ENCODE measurements around the gene MSMP.

Gene MSMP

DNA sequence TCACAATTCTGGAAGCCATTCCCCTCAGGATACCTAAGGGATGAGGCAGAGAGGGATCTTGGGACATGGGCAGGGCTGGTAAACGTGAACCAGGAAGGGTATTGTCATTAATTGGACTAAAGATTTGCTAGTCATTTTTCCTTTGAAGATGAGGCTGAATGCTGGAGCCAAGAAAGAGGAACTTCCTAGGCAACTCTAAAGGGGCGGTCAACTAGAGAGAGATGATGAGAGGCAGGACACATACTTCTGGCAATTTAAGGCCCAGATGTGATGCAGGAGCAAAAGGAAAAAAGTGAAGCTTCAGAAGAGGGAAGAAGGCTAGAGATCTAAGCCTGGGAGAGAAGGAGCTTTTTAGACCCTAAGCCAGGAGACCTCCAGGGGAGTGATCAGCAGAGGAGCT lies 10.6 kb downstream of the MSMP start:
- Histone ChIP-seq H3K27me3 (ENCODE audit: control insufficient read depth, insufficient read depth, low read length) (no peaks in the 10 kb centered on the region), H3K9ac (ENCODE audit: low read length) (no peak overlapping the region), H3K4me1 (ENCODE audit: control insufficient read depth, insufficient read depth, low read length) (peaks cover 13% of the 10 kb centered on the region), H3K4me3 (ENCODE audit: low read depth, low read length) (no peak overlapping the region), H3K36me3 (ENCODE audit: control insufficient read depth, insufficient read depth, low read length) (peaks cover 67% of the 10 kb centered on the region), H3K27ac (ENCODE audit: low read depth, low read length) (no peak overlapping the region), H3K9me3 (ENCODE audit: control insufficient read depth, insufficient read depth, low read depth, low read length) (no peaks in the 10 kb centered on the region)

DNA sequence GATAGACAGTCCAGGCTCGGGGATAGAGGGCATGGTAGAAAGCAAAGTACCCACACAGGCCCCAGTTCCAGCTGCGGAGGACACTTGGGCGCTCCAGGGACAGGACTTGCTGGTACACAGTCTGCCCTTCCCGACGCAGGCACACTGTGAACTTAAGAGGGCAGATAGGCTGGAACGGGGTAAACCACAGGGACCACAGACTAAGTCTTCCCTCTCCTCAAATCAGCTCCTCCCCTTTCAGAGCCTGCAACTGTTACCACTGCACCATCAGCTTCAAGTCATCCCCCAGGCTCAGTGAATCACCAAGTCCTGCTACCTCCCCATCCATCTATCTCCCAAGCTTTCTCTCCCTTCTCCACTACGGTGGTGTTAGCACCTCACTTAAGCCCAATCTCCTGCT lies 12.3 kb downstream of the MSMP start:
- no peak overlapping the region for H3K27ac ChIP-seq (ENCODE audit: low read depth, low read length)
- H3K9ac ChIP-seq (ENCODE audit: low read length), result no peak overlapping the region
- no peaks in the 10 kb centered on the region for H3K9me3 ChIP-seq (ENCODE audit: control insufficient read depth, insufficient read depth, low read depth, low read length)
- H3K4me1 ChIP-seq (ENCODE audit: control insufficient read depth, insufficient read depth, low read length), result no peaks in the 10 kb centered on the region
- no peaks in the 10 kb centered on the region for H3K27me3 ChIP-seq (ENCODE audit: control insufficient read depth, insufficient read depth, low read length)
- H3K36me3 ChIP-seq (ENCODE audit: control insufficient read depth, insufficient read depth, low read length), result peaks cover 84% of the 10 kb centered on the region
- H3K4me3 ChIP-seq (ENCODE audit: low read depth, low read length), result no peak overlapping the region

DNA sequence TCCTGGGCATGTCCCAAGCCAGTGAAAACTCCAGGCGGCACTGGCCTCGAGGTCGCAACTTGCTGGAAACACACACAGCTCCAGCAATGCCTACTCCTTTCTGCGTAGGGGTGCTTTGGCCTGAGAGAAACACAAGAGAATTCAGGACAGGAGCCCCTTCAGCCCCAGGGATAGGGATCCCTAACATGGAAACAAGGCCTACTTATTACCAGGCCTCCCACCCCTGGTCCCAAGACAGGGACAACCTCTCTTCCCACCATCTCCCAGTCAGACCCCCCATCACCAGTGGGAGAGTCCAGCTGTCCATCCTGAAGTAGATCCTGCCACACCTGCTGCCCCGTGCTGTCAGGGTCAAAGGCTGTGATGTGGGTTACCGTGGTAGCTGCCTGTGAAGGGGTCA lies 13.8 kb downstream of the MSMP start:
- Histone ChIP-seq H3K27ac (ENCODE audit: low read depth, low read length) (no peak overlapping the region), H3K4me1 (ENCODE audit: control insufficient read depth, insufficient read depth, low read length) (no peaks in the 10 kb centered on the region)

DNA sequence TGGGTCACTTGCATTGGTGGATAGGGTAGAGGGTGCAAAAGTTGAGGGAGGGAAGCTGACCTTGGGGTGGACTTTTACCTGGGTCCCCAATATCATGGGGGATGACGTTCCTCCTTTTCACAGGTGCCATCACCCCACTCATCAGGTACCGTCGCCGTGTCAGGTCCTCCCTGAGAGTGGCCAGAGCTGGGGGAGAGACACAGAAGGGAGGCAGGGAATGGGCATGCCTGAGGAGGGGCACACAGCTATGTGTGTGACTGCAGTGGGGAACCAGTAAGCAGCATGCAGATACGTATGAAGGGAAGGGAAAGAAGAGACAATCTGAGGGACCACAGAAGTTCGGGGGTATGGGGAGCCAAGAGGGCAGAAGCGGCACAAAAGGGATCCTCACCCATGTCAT lies 15.2 kb downstream of the MSMP start:
- H3K9ac ChIP-seq (ENCODE audit: low read length), result no peak overlapping the region
- H3K4me3 ChIP-seq (ENCODE audit: low read depth, low read length), result no peak overlapping the region
- no peaks in the 10 kb centered on the region for H3K27me3 ChIP-seq (ENCODE audit: control insufficient read depth, insufficient read depth, low read length)
- H3K9me3 ChIP-seq (ENCODE audit: control insufficient read depth, insufficient read depth, low read depth, low read length), result no peaks in the 10 kb centered on the region
- no peak overlapping the region for H3K27ac ChIP-seq (ENCODE audit: low read depth, low read length)
- peaks cover 95% of the 10 kb centered on the region for H3K36me3 ChIP-seq (ENCODE audit: control insufficient read depth, insufficient read depth, low read length)
- H3K4me1 ChIP-seq (ENCODE audit: control insufficient read depth, insufficient read depth, low read length), result no peaks in the 10 kb centered on the region

More for the DNA sequence above, 13.8 kb downstream of the MSMP start:
- Histone ChIP-seq H3K4me3 (ENCODE audit: low read depth, low read length) (no peak overlapping the region), H3K27me3 (ENCODE audit: control insufficient read depth, insufficient read depth, low read length) (no peaks in the 10 kb centered on the region), H3K9ac (ENCODE audit: low read length) (no peak overlapping the region), H3K9me3 (ENCODE audit: control insufficient read depth, insufficient read depth, low read depth, low read length) (no peaks in the 10 kb centered on the region), H3K36me3 (ENCODE audit: control insufficient read depth, insufficient read depth, low read length) (peaks cover 95% of the 10 kb centered on the region)

DNA sequence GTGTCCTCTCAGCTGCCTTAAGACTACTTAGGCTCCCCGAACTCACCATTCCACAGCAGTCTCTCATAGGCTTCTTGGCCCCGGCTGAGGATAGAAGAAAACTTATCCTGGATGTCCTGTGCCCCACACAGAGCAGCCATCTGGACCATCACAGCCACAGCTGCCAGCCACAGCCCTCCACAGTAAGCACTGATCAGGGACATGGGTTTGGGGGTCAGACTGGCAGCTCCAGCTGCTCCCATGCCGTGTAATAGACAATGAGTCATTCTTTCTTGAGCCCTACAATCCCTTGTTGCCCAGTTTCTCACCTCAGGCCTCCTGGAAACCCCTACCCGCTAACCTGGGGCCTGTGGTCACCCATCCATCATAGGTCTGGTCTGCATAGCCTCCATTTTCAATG lies 15.9 kb downstream of the MSMP start:
- Histone ChIP-seq H3K4me1 (ENCODE audit: control insufficient read depth, insufficient read depth, low read length) (0 out of 2 replicates have a peak, but pooled peaks cover 5% of the 10 kb centered on the region), H3K27ac (ENCODE audit: low read depth, low read length) (no peak overlapping the region), H3K27me3 (ENCODE audit: control insufficient read depth, insufficient read depth, low read length) (no peaks in the 10 kb centered on the region), H3K9me3 (ENCODE audit: control insufficient read depth, insufficient read depth, low read depth, low read length) (no peaks in the 10 kb centered on the region), H3K36me3 (ENCODE audit: control insufficient read depth, insufficient read depth, low read length) (peaks cover 88% of the 10 kb centered on the region), H3K9ac (ENCODE audit: low read length) (no peak overlapping the region), H3K4me3 (ENCODE audit: low read depth, low read length) (no peak overlapping the region)

DNA sequence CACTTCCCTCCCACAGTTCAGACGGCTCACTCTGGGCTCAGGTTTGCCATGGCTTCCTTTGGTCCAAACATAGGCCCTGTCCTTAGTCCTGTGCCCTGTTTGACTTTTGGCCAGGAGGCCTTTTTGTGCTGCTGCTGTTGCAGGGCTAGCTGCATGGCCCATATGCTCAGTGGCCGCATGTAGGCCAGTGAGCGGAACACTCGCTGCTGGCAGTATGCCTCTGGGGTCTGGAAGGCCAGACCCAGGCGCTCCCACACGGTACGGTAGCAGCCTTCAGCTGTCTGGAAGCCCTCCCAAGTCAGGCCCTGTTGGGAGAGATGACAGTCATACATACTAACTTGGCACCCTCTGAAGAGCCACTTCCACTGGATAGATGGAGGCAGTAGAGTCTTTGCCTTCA lies 16.9 kb downstream of the MSMP start:
- peaks cover 77% of the 10 kb centered on the region for H3K36me3 ChIP-seq (ENCODE audit: control insufficient read depth, insufficient read depth, low read length)

DNA sequence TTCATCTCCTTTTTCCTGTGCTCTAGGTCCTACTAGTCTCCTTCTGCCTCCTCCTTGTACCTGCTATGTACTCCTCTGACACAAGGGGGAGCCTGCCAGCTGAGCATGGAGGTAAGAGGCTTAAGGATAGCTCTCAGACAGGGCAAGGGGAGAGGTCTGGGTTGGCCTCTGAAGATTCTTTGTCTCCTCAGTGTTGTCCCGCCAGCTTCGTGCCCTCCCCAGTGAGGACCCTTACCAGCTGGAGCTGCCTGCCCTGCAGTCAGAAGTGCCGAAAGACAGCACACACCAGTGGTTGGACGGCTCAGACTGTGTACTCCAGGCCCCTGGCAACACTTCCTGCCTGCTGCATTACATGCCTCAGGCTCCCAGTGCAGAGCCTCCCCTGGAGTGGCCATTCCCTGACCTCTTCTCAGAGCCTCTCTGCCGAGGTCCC lies 17.9 kb downstream of the MSMP start:
- H3K9me3 ChIP-seq (ENCODE audit: control insufficient read depth, insufficient read depth, low read depth, low read length), result no peaks in the 10 kb centered on the region
- no peak overlapping the region for H3K4me3 ChIP-seq (ENCODE audit: low read depth, low read length)
- H3K36me3 ChIP-seq (ENCODE audit: control insufficient read depth, insufficient read depth, low read length), result peaks cover 69% of the 10 kb centered on the region
- no peak overlapping the region for H3K27ac ChIP-seq (ENCODE audit: low read depth, low read length)
- H3K4me1 ChIP-seq (ENCODE audit: control insufficient read depth, insufficient read depth, low read length), result 0 out of 2 replicates have a peak, but pooled peaks cover 5% of the 10 kb centered on the region
- H3K9ac ChIP-seq (ENCODE audit: low read length), result no peak overlapping the region
- H3K27me3 ChIP-seq (ENCODE audit: control insufficient read depth, insufficient read depth, low read length), result no peaks in the 10 kb centered on the region

More for the DNA sequence above, 16.9 kb downstream of the MSMP start:
- Histone ChIP-seq H3K9me3 (ENCODE audit: control insufficient read depth, insufficient read depth, low read depth, low read length) (no peaks in the 10 kb centered on the region), H3K4me3 (ENCODE audit: low read depth, low read length) (no peak overlapping the region), H3K27me3 (ENCODE audit: control insufficient read depth, insufficient read depth, low read length) (no peaks in the 10 kb centered on the region), H3K27ac (ENCODE audit: low read depth, low read length) (no peak overlapping the region), H3K4me1 (ENCODE audit: control insufficient read depth, insufficient read depth, low read length) (0 out of 2 replicates have a peak, but pooled peaks cover 5% of the 10 kb centered on the region), H3K9ac (ENCODE audit: low read length) (no peak overlapping the region)

DNA sequence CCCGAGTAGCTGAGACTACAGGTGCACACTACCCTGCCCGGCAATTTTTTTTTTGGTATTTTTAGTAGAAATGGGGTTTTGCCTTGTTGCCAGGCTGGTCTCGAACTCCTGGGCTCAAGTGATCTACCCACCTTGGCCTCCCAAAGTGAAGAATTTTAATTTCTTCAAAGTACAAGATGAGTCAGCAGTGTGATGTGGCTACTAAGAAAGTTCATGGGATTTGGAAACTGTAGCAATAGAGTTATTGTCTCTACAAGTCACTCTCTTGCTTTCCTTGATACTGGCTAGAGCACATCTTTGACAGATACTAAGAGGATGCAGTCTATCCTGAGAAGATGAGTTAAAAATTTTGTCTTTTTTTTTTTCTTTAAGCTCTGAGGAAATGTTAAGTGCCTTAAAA lies 20.0 kb downstream of the MSMP start:
- Histone ChIP-seq H3K4me3 (ENCODE audit: low read depth, low read length) (no peak overlapping the region), H3K4me1 (ENCODE audit: control insufficient read depth, insufficient read depth, low read length) (peaks cover 25% of the 10 kb centered on the region), H3K9me3 (ENCODE audit: control insufficient read depth, insufficient read depth, low read depth, low read length) (no peaks in the 10 kb centered on the region), H3K27me3 (ENCODE audit: control insufficient read depth, insufficient read depth, low read length) (no peaks in the 10 kb centered on the region), H3K27ac (ENCODE audit: low read depth, low read length) (no peak overlapping the region), H3K9ac (ENCODE audit: low read length) (no peak overlapping the region), H3K36me3 (ENCODE audit: control insufficient read depth, insufficient read depth, low read length) (peaks cover 48% of the 10 kb centered on the region)

DNA sequence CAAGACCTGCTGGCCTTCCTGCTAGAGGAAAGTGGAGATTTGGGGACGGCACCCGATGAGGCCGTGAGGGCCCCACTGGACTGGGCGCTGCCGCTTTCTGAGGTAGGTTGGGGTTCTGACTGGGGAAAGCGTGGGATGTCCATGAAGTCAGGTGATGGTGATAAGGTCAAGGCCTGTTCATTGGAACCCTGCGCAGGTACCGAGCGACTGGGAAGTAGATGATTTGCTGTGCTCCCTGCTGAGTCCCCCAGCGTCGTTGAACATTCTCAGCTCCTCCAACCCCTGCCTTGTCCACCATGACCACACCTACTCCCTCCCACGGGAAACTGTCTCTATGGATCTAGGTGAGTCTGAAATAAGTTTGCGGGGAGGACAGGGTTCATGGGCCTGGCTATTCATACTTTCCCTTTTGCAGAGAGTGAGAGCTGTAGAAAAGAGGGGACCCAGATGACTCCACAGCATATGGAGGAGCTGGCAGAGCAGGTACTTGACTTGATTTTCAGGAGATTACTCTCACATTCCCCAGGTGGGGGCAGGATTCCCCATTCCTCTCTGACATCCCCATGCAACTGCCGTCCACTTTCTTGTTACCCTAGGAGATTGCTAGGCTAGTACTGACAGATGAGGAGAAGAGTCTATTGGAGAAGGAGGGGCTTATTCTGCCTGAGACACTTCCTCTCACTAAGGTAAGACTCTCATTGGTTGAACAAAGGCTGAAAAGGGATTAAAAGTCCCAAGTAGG lies 21.1 kb downstream of the MSMP start:
- H3K27me3 ChIP-seq (ENCODE audit: control insufficient read depth, insufficient read depth, low read length), result no peaks in the 10 kb centered on the region
- H3K9me3 ChIP-seq (ENCODE audit: control insufficient read depth, insufficient read depth, low read depth, low read length), result no peaks in the 10 kb centered on the region
- peaks cover 37% of the 10 kb centered on the region for H3K36me3 ChIP-seq (ENCODE audit: control insufficient read depth, insufficient read depth, low read length)
- H3K27ac ChIP-seq (ENCODE audit: low read depth, low read length), result peak overlapping the region; percentile 67; the same call in 1 of the 2 replicates
- H3K4me1 ChIP-seq (ENCODE audit: control insufficient read depth, insufficient read depth, low read length), result peaks cover 36% of the 10 kb centered on the region
- H3K4me3 ChIP-seq (ENCODE audit: low read depth, low read length), result peak overlapping the region; percentile 91
- H3K9ac ChIP-seq (ENCODE audit: low read length), result peak overlapping the region; percentile 84

DNA sequence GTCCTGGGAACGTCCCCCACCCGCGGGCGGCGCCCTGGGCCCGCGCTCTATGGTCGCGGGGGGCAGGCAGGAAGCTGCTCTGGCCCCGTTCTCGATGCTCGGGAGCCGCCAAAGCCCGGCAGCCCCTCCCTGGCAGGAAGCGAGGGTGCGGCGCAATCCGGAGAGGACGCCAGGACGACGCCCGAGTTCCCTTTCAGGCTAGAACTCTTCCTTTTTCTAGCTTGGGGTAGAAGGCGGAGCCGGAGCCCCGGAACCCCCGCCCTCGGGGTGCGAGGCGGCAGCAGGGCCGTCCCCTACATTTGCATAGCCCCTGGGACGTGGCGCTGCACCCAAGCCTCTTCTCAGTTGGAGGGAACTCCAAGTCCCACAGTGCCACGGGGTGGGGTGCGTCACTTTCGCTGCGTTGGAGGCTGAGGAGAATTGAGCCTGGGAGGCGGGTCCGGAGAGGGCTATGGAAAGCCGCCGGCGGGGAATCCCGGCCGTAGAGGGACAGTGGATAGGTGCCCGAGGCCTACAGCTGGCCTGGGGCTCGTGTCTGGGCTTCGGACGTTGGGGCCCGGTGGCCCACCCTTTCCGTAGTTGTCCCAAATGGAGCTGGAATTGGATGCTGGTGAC lies 21.8 kb downstream of the MSMP start, which contains the start of the genes CREB3 and TLN1:
Gene CREB3 (plus strand): TSS at position 482 of the 615 bp plus-strand sequence. CDS start 107 bp downstream, at position 589.
Gene TLN1 (minus strand): TSS at position 11 of the 615 bp plus-strand sequence. CDS start 6,501 bp downstream, outside the sequence.
- peaks cover 43% of the 10 kb centered on the region for H3K4me1 ChIP-seq (ENCODE audit: control insufficient read depth, insufficient read depth, low read length)
- H3K9me3 ChIP-seq (ENCODE audit: control insufficient read depth, insufficient read depth, low read depth, low read length), result no peaks in the 10 kb centered on the region

More for the DNA sequence above, 21.8 kb downstream of the MSMP start, which contains the start of the genes CREB3 and TLN1:
- H3K27ac ChIP-seq (ENCODE audit: low read depth, low read length), result peak within 1 kb of the TSS; percentile 67; the same call in 1 of the 2 replicates
- H3K36me3 ChIP-seq (ENCODE audit: control insufficient read depth, insufficient read depth, low read length), result peaks cover 30% of the 10 kb centered on the region
- H3K27me3 ChIP-seq (ENCODE audit: control insufficient read depth, insufficient read depth, low read length), result no peaks in the 10 kb centered on the region
- peak within 1 kb of the TSS; percentile 91 for H3K4me3 ChIP-seq (ENCODE audit: low read depth, low read length)
- H3K9ac ChIP-seq (ENCODE audit: low read length), result peak within 1 kb of the TSS; percentile 88
